ENCODE results near the gene UPK1A. TPM values are rescaled to one million over a fixed set of nuclear protein-coding genes. Genes with fewer than 3 reads are reported as not detected.

Gene UPK1A
- total and polyA plus RNA-seq, 10 of the 15 experiments (the other 5 are each of a cell fraction or from before 2014, with no cell fraction given), result 0.15 to 1.9 (median 0.26) TPM; not detected in 7

DNA sequence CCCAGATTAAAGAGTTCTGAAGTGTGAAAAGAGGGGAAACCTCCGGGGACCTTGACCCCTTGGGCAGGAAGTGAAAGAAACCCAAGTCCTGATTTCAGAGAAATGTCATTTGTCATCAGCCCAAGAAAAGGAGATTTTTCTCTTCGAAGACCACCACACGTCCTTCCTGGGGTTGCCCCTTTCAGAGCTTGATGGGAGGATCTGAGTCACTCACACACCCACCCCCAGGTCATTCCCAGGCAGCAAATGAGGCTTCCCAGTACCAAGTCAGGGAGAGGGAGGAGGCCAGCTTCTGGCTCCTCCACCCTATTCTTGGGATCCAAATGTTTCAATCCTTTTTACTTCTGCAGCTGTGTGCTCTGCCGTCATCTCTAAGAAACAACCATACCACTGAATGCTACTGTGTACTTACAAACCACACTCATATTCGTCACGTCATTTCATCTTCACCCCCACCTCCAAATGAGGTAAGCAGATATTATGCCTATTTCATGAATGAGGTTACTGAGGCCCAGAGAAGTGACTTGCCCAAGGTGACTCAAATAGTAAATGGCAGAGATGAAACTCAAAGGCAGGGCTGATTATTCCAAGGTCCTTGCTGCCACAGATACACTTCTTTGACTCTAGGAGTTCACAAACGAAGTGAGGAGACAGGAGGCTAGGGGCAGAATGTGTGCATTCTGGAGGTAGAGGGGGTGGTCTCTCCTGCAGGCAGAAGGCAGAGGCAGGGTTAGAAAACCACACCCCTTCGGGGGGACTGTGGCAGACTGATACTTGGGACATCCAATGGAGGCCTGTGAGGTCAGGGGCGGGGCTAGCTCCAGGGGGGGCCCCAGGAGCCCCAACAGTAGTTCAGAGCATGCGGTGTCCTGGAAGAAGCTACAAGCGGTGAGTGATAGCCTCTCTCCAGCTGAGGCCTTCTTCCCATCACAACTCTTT lies 46.5 kb downstream of the UPK1A start (continued):
- TF ChIP-seq JUND (IDR thresholded peaks at IDR 0.05; ENCODE audit: low read depth, low read length), result no peak
- TF ChIP-seq IRF5 (IDR thresholded peaks at IDR 0.05; ENCODE audit: borderline replicate concordance), result no peak
- peak; percentile 57 for TF ChIP-seq MXI1 (IDR thresholded peaks at IDR 0.05; ENCODE audit: low read depth, low read length)
- no peak for TF ChIP-seq CHD4 (IDR thresholded peaks at IDR 0.05)
- TF ChIP-seq, protein P1, sequence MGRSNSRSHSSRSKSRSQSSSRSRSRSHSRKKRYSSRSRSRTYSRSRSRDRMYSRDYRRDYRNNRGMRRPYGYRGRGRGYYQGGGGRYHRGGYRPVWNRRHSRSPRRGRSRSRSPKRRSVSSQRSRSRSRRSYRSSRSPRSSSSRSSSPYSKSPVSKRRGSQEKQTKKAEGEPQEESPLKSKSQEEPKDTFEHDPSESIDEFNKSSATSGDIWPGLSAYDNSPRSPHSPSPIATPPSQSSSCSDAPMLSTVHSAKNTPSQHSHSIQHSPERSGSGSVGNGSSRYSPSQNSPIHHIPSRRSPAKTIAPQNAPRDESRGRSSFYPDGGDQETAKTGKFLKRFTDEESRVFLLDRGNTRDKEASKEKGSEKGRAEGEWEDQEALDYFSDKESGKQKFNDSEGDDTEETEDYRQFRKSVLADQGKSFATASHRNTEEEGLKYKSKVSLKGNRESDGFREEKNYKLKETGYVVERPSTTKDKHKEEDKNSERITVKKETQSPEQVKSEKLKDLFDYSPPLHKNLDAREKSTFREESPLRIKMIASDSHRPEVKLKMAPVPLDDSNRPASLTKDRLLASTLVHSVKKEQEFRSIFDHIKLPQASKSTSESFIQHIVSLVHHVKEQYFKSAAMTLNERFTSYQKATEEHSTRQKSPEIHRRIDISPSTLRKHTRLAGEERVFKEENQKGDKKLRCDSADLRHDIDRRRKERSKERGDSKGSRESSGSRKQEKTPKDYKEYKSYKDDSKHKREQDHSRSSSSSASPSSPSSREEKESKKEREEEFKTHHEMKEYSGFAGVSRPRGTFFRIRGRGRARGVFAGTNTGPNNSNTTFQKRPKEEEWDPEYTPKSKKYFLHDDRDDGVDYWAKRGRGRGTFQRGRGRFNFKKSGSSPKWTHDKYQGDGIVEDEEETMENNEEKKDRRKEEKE (IDR thresholded peaks at IDR 0.05), result no peak
- TF ChIP-seq ZNF384 (IDR thresholded peaks at IDR 0.05; ENCODE audit: borderline replicate concordance, low read depth, low read length), result no peak
- TF ChIP-seq, protein P2, sequence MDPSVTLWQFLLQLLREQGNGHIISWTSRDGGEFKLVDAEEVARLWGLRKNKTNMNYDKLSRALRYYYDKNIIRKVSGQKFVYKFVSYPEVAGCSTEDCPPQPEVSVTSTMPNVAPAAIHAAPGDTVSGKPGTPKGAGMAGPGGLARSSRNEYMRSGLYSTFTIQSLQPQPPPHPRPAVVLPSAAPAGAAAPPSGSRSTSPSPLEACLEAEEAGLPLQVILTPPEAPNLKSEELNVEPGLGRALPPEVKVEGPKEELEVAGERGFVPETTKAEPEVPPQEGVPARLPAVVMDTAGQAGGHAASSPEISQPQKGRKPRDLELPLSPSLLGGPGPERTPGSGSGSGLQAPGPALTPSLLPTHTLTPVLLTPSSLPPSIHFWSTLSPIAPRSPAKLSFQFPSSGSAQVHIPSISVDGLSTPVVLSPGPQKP (IDR thresholded peaks at IDR 0.05; ENCODE audit: low read depth, low read length), result no peak
- no peak; the same call in 2 of the 3 replicates for TF ChIP-seq POU2F2 (IDR thresholded peaks at IDR 0.05; ENCODE audit: borderline replicate concordance, low read depth, low read length)
- no peak for TF ChIP-seq CBX5 (IDR thresholded peaks at IDR 0.05; ENCODE audit: low read depth)
- no peak for TF ChIP-seq NFXL1 (IDR thresholded peaks at IDR 0.05; ENCODE audit: borderline replicate concordance)
- peak; percentile 82 for TF ChIP-seq SPI1 (IDR thresholded peaks at IDR 0.05; ENCODE audit: borderline replicate concordance, insufficient read depth, low read depth, low read length)
- no peak; the same call in 1 of the 2 replicates for TF ChIP-seq ZSCAN29 (IDR thresholded peaks at IDR 0.05)
- TF ChIP-seq SREBF1 (IDR thresholded peaks at IDR 0.05; ENCODE audit: low read length), result no peak
- no peak for TF ChIP-seq ASH2L (IDR thresholded peaks at IDR 0.05; ENCODE audit: borderline replicate concordance, low read depth)
- no peak for TF ChIP-seq PRDM15 (CRISPR knock-in tag; IDR thresholded peaks at IDR 0.05)
- no peak; the same call in 1 of the 2 replicates for TF ChIP-seq FOXM1 (IDR thresholded peaks at IDR 0.05; ENCODE audit: low read depth, low read length)
